Tibial nerve (tissue), 3 donors: ENCODE measurements around the gene CACTIN.

Source experiments
- CTCF ChIP-seq, 5 experiments: fragments of 200-600 bp in 3 of 5; fragments of 450-650 bp in 2 of 5; sonication (generic) in 3 of 5; IDR thresholded peaks; one replicate each; pipeline ENCODE4 v1.5.1; 2016 to 2019; ENCODE audit warnings: antibody characterized with exemption in 5 of 5, mild to moderate bottlenecking in 3 of 5, moderate library complexity in 2 of 5
- POLR2A ChIP-seq, 2 donors: fragments of 450-650 bp; IDR thresholded peaks; one replicate each; pipeline ENCODE4 v1.6.1; 2017; ENCODE audit warnings: antibody characterized with exemption in 2 of 2, mild to moderate bottlenecking in 2 of 2, moderate library complexity in 2 of 2

DNA sequence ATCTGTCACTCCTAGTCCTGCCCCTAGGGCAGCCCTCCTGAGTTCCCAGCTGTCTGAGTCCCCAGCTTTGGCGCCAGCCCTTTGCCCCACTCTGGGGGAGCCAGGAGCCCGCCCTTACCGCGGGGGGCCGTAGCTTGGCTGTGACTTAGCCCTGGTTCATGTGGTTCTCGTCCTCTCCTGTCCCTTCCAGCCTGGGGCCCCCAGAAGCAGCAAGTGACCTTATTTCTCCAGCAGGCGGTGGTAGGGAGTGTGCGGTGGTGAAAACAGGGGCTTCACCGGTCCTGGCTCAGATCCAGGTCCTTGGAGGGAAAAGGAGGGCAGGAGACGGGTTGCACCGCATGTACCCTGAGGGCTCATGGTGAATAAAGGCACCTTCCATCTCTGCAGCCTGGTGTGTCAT, 33.4 kb downstream of the CACTIN start:
- TF ChIP-seq CTCF (IDR thresholded peaks at IDR 0.05) = no peak
- TF ChIP-seq POLR2A (IDR thresholded peaks at IDR 0.05) = no peak
